ENCODE data around the gene ULK4.

DNA sequence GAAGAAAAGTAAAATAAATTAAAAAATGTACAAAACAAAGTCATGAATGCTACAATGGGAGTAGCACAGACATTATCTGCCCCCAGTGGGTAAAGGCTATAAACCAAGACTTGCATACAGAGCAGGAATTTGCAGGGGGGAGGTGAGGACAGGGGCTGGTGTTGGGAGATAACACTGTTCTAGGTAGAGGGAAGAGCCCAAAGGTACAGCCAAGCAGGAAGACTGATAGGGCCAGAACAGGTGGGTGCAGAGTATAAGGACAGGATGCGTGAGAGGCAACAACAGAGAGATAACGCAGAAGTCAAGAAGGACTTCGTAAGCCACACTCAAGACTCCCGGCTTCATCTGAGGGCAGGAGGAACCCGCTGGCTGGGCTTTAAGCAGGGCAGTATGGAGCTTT is 616.1 kb downstream of the ULK4 start:
- TF ChIP-seq, protein P1, sequence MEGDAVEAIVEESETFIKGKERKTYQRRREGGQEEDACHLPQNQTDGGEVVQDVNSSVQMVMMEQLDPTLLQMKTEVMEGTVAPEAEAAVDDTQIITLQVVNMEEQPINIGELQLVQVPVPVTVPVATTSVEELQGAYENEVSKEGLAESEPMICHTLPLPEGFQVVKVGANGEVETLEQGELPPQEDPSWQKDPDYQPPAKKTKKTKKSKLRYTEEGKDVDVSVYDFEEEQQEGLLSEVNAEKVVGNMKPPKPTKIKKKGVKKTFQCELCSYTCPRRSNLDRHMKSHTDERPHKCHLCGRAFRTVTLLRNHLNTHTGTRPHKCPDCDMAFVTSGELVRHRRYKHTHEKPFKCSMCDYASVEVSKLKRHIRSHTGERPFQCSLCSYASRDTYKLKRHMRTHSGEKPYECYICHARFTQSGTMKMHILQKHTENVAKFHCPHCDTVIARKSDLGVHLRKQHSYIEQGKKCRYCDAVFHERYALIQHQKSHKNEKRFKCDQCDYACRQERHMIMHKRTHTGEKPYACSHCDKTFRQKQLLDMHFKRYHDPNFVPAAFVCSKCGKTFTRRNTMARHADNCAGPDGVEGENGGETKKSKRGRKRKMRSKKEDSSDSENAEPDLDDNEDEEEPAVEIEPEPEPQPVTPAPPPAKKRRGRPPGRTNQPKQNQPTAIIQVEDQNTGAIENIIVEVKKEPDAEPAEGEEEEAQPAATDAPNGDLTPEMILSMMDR (IDR thresholded peaks at IDR 0.05): no peak
- TF ChIP-seq POLR2A (IDR thresholded peaks at IDR 0.05): no peak
